HepG2 (cell line): ENCODE data around the gene STUB1. TPM values are rescaled to one million over a fixed set of nuclear protein-coding genes. Genes with fewer than 3 reads are reported as not detected.

Experiments used
- ATF7-NPFF ChIP-seq: sonication (generic); formaldehyde crosslinking; IDR thresholded peaks from 2 replicates; pipeline ENCODE4 v1.8.1; 2023; ENCODE audit warnings: mild to moderate bottlenecking, low read depth, missing genetic modification reagents, moderate library complexity
- JUN ChIP-seq: sonication (generic); formaldehyde crosslinking; IDR thresholded peaks from 2 replicates; pipeline ENCODE4 v1.4.0; 2020; ENCODE audit warnings: mild to moderate bottlenecking, missing genetic modification reagents
- NPAS2 ChIP-seq: sonication (generic); formaldehyde crosslinking; IDR thresholded peaks from 2 replicates; pipeline ENCODE4 v1.8.0; 2022; ENCODE audit warnings: mild to moderate bottlenecking, missing genetic modification reagents, borderline replicate concordance
- NR1H2 ChIP-seq: sonication (generic); formaldehyde crosslinking; IDR thresholded peaks from 2 replicates; pipeline ENCODE4 v1.8.1; 2022; ENCODE audit warnings: low read depth, missing genetic modification reagents, borderline replicate concordance
- RCOR2 ChIP-seq: IDR thresholded peaks from 2 replicates; pipeline ENCODE4 v1.6.1; 2016; ENCODE audit warnings: missing biosample characterization, missing genetic modification reagents
- SMC3 ChIP-seq: IDR thresholded peaks from 2 replicates; pipeline ENCODE4 v1.6.1; 2011; ENCODE audit warnings: low read length, improper control_type of control experiment
- TRIM24 ChIP-seq: sonication (generic); formaldehyde crosslinking; IDR thresholded peaks from 2 replicates; pipeline ENCODE4 v1.8.0; 2022; ENCODE audit warnings: mild to moderate bottlenecking, missing genetic modification reagents
- ZNF446 ChIP-seq: sonication (generic); formaldehyde crosslinking; IDR thresholded peaks from 2 replicates; pipeline ENCODE4 v1.5.0; 2020; ENCODE audit warnings: mild to moderate bottlenecking, missing genetic modification reagents
- ZNF776 ChIP-seq: sonication (generic); formaldehyde crosslinking; IDR thresholded peaks from 2 replicates; pipeline ENCODE4 v1.4.0; 2020; ENCODE audit warnings: mild to moderate bottlenecking, missing genetic modification reagents
- ZSCAN12 ChIP-seq: sonication (generic); formaldehyde crosslinking; IDR thresholded peaks from 2 replicates; pipeline ENCODE4 v1.9.0; 2021; ENCODE audit warnings: mild to moderate bottlenecking, missing genetic modification reagents
- ZSCAN20 ChIP-seq: sonication (generic); formaldehyde crosslinking; IDR thresholded peaks from 2 replicates; pipeline ENCODE4 v1.4.0; 2020; ENCODE audit warnings: missing genetic modification reagents, mild to moderate bottlenecking, borderline replicate concordance
- polyA plus RNA-seq, 8 experiments: library from polyadenylated mRNA; depleted of rRNA in 3 of 8; stranded (reverse) in 7 of 8; unstranded in 1 of 8; fragments of >200 nt; fragmentation: Illumina TruSeq in 4 of 8; extraction: Trizol in 4 of 8; gene quantifications; 2 replicates each; pipeline versions ENCODE4 v1.2.1 to v1.2.3, GENCODE V29; 2011 to 2016; ENCODE audit warnings: low read depth in 4 of 8, missing spikeins in 1 of 8, mixed read lengths in 1 of 8; ENCODE audit not compliant: insufficient read depth in 1 of 8
- total RNA-seq, 5 experiments: library from RNA; depleted of rRNA; stranded (reverse); fragments of >200 nt; fragmentation: Illumina TruSeq; extraction: Trizol; gene quantifications; 2 replicates each; pipeline ENCODE4 v1.2.3, GENCODE V29; 2016; ENCODE audit warnings: low read depth in 1 of 5
- TF ChIP-seq, protein P1 (sequence below): IDR thresholded peaks from 2 replicates; pipeline ENCODE4 v1.6.1; 2016; ENCODE audit warnings: control low read depth
- TF ChIP-seq, protein P2 (sequence below): sonication (generic); formaldehyde crosslinking; conservative IDR thresholded peaks from 2 replicates; pipeline ENCODE4 v1.4.0; 2020; ENCODE audit warnings: missing genetic modification reagents
- TF ChIP-seq, protein P3 (sequence below): sonication (generic); formaldehyde crosslinking; IDR thresholded peaks from 2 replicates; pipeline ENCODE4 v1.4.0; 2020; ENCODE audit warnings: missing genetic modification reagents
- TF ChIP-seq, protein P4 (sequence below): sonication (generic); formaldehyde crosslinking; conservative IDR thresholded peaks from 2 replicates; pipeline ENCODE4 v1.8.0; 2022; ENCODE audit warnings: missing genetic modification reagents
- TF ChIP-seq, protein P5 (sequence below): sonication (generic); formaldehyde crosslinking; IDR thresholded peaks from 2 replicates; pipeline ENCODE4; 2020; ENCODE audit warnings: missing genetic modification reagents, mild to moderate bottlenecking, borderline replicate concordance
- TF ChIP-seq, protein P6 (sequence below): sonication (generic); formaldehyde crosslinking; IDR thresholded peaks from 2 replicates; pipeline ENCODE4 v1.5.1; 2020; ENCODE audit warnings: missing genetic modification reagents, mild to moderate bottlenecking, borderline replicate concordance

STUB1 gene
- total and polyA plus RNA-seq, 2 of the 13 experiments (the other 11 are each of a cell fraction or from before 2014, with no cell fraction given) = 52.9 to 78.2 TPM

DNA sequence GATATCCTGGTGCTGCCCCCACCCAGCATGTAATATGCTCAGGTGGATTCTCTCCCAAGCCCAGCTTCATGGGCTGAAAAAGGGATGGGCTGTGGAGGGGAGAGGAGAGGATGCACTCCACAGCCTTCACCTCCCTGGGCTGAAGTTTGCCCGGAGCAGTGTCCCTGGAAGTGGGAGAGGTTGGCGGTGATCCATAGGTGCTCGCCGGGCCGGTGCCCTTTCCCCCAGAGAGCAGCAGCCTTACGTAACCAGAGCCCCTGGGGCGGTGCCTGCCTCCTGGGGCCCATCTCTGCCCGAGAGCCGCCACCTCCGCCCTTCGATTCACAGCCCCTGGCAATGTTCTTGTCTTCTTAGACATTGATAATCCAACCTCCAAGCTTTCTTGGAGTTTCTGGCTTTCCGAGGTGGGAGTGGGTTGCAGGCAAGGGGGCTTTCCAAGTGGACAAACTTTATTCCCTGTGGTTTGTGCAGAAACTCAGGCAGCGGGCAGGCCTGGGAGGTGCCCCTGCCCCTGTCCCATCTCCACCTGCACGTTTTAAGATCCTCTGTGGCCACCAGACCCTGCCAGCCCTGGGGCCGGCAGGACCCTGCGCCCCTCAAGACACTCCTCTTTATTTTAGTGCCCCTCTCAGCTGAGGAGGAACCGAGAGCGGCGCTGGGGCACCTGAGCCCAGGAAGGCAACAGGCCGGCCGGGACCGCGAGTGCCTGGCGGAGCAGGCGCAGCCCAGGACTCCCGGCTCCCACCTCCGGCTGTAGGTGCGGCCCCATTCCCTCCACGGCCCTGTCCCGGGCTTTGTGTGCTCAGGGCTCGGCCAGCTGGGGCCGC, 34.1 kb upstream of the STUB1 start (continued):
- TF ChIP-seq, protein P1, sequence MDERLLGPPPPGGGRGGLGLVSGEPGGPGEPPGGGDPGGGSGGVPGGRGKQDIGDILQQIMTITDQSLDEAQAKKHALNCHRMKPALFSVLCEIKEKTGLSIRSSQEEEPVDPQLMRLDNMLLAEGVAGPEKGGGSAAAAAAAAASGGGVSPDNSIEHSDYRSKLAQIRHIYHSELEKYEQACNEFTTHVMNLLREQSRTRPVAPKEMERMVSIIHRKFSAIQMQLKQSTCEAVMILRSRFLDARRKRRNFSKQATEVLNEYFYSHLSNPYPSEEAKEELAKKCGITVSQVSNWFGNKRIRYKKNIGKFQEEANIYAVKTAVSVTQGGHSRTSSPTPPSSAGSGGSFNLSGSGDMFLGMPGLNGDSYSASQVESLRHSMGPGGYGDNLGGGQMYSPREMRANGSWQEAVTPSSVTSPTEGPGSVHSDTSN (CRISPR knock-in tag) = no peak
- TF ChIP-seq, protein P2, sequence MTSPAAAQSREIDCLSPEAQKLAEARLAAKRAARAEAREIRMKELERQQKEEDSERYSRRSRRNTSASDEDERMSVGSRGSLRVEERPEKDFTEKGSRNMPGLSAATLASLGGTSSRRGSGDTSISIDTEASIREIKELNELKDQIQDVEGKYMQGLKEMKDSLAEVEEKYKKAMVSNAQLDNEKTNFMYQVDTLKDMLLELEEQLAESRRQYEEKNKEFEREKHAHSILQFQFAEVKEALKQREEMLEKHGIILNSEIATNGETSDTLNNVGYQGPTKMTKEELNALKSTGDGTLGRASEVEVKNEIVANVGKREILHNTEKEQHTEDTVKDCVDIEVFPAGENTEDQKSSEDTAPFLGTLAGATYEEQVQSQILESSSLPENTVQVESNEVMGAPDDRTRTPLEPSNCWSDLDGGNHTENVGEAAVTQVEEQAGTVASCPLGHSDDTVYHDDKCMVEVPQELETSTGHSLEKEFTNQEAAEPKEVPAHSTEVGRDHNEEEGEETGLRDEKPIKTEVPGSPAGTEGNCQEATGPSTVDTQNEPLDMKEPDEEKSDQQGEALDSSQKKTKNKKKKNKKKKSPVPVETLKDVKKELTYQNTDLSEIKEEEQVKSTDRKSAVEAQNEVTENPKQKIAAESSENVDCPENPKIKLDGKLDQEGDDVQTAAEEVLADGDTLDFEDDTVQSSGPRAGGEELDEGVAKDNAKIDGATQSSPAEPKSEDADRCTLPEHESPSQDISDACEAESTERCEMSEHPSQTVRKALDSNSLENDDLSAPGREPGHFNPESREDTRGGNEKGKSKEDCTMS (CRISPR knock-in tag) = no peak
- TF ChIP-seq ZNF776 (CRISPR knock-in tag) (no peak), NPAS2 (CRISPR knock-in tag) (no peak), ZSCAN12 (CRISPR knock-in tag) (no peak), NR1H2 (no peak), TRIM24 (CRISPR knock-in tag) (no peak), ZNF446 (no peak), SMC3 (no peak), RCOR2 (CRISPR knock-in tag) (no peak), JUN (no peak), ATF7-NPFF (CRISPR knock-in tag) (no peak), ZSCAN20 (CRISPR knock-in tag) (no peak)
- TF ChIP-seq, protein P3, sequence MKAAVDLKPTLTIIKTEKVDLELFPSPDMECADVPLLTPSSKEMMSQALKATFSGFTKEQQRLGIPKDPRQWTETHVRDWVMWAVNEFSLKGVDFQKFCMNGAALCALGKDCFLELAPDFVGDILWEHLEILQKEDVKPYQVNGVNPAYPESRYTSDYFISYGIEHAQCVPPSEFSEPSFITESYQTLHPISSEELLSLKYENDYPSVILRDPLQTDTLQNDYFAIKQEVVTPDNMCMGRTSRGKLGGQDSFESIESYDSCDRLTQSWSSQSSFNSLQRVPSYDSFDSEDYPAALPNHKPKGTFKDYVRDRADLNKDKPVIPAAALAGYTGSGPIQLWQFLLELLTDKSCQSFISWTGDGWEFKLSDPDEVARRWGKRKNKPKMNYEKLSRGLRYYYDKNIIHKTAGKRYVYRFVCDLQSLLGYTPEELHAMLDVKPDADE (CRISPR knock-in tag) = no peak
- TF ChIP-seq, protein P4, sequence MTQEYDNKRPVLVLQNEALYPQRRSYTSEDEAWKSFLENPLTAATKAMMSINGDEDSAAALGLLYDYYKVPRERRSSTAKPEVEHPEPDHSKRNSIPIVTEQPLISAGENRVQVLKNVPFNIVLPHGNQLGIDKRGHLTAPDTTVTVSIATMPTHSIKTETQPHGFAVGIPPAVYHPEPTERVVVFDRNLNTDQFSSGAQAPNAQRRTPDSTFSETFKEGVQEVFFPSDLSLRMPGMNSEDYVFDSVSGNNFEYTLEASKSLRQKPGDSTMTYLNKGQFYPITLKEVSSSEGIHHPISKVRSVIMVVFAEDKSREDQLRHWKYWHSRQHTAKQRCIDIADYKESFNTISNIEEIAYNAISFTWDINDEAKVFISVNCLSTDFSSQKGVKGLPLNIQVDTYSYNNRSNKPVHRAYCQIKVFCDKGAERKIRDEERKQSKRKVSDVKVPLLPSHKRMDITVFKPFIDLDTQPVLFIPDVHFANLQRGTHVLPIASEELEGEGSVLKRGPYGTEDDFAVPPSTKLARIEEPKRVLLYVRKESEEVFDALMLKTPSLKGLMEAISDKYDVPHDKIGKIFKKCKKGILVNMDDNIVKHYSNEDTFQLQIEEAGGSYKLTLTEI (CRISPR knock-in tag) = no peak
- TF ChIP-seq, protein P5, sequence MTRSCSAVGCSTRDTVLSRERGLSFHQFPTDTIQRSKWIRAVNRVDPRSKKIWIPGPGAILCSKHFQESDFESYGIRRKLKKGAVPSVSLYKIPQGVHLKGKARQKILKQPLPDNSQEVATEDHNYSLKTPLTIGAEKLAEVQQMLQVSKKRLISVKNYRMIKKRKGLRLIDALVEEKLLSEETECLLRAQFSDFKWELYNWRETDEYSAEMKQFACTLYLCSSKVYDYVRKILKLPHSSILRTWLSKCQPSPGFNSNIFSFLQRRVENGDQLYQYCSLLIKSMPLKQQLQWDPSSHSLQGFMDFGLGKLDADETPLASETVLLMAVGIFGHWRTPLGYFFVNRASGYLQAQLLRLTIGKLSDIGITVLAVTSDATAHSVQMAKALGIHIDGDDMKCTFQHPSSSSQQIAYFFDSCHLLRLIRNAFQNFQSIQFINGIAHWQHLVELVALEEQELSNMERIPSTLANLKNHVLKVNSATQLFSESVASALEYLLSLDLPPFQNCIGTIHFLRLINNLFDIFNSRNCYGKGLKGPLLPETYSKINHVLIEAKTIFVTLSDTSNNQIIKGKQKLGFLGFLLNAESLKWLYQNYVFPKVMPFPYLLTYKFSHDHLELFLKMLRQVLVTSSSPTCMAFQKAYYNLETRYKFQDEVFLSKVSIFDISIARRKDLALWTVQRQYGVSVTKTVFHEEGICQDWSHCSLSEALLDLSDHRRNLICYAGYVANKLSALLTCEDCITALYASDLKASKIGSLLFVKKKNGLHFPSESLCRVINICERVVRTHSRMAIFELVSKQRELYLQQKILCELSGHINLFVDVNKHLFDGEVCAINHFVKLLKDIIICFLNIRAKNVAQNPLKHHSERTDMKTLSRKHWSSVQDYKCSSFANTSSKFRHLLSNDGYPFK (CRISPR knock-in tag) = no peak
- TF ChIP-seq, protein P6, sequence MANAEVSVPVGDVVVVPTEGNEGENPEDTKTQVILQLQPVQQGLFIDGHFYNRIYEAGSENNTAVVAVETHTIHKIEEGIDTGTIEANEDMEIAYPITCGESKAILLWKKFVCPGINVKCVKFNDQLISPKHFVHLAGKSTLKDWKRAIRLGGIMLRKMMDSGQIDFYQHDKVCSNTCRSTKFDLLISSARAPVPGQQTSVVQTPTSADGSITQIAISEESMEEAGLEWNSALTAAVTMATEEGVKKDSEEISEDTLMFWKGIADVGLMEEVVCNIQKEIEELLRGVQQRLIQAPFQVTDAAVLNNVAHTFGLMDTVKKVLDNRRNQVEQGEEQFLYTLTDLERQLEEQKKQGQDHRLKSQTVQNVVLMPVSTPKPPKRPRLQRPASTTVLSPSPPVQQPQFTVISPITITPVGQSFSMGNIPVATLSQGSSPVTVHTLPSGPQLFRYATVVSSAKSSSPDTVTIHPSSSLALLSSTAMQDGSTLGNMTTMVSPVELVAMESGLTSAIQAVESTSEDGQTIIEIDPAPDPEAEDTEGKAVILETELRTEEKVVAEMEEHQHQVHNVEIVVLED (CRISPR knock-in tag) = no peak
